ENCODE measurements around the gene MPL.

The MPL gene

DNA sequence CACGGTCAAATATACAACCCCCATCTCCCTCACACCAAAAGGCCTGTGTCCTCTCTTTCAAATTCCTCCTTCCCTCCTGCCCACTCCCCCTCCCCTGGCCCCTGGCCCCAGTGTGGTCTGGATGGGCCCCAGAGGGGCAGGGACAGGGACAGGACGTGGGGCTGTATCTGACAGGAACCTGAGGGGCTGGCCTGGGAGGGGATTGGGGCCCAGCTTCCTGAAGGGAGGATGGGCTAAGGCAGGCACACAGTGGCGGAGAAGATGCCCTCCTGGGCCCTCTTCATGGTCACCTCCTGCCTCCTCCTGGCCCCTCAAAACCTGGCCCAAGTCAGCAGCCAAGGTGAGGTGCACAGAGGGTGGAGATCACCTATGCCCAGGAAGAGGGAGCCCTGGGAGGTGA, at the start of gene MPL:
Gene MPL (plus strand): TSS at position 231 of the 400 bp plus-strand sequence. CDS start 31 bp downstream, at position 262.
- H3K27ac ChIP-seq: no peak within 1 kb of the TSS
- H3K4me3 ChIP-seq: no peak within 1 kb of the TSS

DNA sequence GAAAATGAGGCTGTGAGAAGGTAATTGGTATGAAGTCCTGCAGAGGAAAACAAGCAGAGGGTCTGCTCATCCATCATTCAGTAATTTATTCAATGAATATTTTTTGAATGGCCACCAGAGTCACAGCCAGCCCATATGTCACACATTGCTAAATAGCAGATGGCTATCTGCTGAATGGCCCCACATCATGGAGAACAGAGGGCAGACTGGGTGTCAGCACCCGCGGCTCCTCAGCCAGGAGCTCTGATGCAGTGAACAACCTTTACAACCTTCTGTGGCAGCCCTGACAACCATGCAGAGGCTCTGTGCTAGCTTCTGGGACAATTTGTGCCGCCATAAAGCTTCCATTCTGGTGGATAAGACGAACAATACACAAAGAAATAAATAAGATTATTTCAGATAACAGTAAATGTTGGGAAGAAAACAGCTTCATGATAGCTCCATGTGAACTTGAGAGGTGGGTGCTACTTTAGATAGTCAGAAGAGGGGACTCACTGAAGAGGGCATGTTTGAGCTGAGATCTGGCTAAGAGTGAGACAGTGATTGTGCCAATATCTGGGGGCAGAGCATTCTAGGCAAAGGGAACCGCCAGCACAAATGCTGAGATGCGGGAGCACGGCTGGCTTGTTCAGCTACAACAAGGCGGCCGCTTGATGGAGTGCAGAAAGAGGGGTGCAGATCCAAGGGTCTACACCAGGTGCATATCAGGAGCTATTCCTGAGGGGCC, 49.4 kb upstream of the MPL start:
- H3K4me3 ChIP-seq: no peak overlapping the region
- no peak overlapping the region for H3K27ac ChIP-seq

- no peak overlapping the region for H3K4me3 ChIP-seq
- no peak overlapping the region for H3K27ac ChIP-seq
These were observed 48.6 kb upstream of the MPL start for GRCh38 chr1:43288785-43289706.

GRCh38 chr1:43292216-43292615, 45.4 kb upstream of the MPL start:
- Histone ChIP-seq H3K4me3 (no peak overlapping the region), H3K27ac (no peak overlapping the region)

DNA sequence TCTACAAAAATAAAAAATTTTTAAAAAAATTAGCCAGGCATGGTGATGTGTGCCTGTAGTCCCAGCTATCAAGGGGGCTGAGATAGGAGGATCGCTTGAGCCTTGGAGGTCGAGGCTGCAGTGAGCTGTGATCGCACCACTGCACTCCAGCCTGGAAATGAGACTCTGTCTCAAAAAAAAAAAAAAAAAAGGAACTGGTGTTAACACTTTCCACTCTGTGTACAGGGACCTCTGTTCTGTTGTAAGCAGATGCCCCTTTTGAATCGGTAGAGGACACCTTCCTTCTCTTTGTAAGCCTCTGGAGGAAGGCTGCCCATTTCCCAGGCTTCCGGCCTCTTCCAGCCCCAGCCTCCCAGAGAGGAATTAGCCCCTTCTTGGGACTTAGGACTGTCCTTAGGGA, 44.9 kb upstream of the MPL start:
- H3K27ac ChIP-seq: peak overlapping the region in 4 of 21 experiments; percentile 5 to 46 (median 19)

GRCh38 chr1:43293176-43293575, 44.4 kb upstream of the MPL start:
- H3K4me3 ChIP-seq: no peak overlapping the region
- peak overlapping the region in 6 of 21 experiments; percentile 10 to 83 (median 42) for H3K27ac ChIP-seq

More for the DNA sequence above, 44.9 kb upstream of the MPL start:
- H3K4me3 ChIP-seq: no peak overlapping the region

DNA sequence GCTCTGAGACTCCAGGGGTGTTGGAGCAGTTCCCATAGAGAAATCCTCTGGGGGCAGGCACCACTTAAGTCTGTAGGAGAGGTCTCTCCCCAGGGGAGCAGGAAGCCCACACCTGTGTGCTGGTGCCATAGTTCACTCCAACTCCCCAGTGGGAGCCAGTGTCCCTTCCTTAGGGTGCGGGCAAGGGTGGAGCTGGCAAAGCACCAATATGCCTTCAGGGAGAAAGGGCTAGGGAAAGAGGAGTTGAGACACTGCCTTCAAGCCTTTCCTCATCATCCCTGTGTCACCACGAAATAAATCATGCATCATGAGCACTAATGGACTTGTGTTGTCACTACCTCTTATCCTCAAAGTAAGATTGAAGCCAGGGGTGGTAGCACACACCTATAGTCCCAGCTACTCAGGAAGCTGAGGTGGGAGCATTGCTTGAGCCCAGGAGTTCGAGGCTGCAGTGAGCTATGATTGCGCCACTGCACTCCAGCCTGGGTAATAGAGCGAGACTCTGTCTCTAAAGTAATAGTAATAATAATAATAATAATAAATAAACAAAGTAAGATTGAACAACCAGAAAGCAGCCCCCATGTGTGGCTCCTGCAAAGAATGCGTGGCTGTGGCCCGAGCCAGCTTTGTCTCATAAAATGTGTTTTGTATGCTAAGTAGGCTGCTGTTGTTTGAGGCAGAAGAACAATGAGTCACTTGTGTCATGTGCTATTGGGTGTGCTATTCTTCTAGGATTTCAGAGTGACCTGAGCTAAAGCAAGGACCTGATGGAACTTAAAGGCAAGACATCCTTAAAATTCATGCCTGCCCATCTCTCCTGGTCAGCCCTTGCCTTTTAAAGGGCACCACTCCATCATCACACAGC, 43.5 kb upstream of the MPL start:
- no peak overlapping the region for H3K4me3 ChIP-seq
- H3K27ac ChIP-seq: peak overlapping the region in 16 of 21 experiments; percentile 2 to 83 (median 43)

- Histone ChIP-seq H3K4me3 (no peak overlapping the region), H3K27ac (peak overlapping the region in 17 of 21 experiments; percentile 7 to 83 (median 50))
These were observed 42.9 kb upstream of the MPL start for GRCh38 chr1:43294761-43295160.

DNA sequence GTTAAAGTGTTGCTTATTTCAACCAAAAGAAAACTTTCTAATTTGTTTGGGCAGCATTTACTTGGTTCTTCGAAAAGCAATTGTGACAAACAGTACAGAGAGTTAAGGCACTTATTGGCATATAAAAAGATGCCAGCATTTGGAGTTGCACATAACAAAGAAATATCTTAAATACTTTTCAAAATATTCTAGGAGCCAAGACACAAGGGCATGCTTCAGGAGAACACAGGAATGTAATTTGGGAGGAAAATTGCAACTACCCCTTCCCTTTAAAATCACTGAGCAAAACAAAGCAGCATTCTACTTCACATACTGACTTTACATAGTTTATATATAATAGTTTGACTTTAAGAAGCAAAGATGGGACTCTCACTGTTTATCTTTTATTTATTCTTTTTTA, 41.4 kb upstream of the MPL start:
- H3K27ac ChIP-seq: peak overlapping the region in 8 of 21 experiments; percentile 16 to 83 (median 46)

DNA sequence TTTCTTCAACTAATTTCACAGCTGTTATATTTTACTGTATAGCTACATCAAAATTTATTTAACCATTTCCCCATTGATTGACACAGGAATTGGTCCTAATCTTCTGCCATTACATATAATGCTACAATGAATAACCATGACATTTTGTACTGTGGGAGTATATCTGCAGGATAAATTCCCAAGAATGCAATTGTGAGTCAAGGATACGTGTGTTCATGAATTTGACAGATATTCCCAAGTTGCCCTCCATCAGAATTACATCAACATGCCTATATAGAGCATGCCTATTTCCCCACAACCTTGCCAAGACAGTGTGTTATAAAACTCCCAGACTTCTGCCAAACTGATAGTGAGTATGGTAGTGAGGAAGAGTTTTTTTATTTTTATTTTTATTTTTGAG, 39.6 kb upstream of the MPL start:
- Histone ChIP-seq H3K4me3 (no peak overlapping the region), H3K27ac (no peak overlapping the region)

More for the DNA sequence above, 41.4 kb upstream of the MPL start:
- no peak overlapping the region for H3K4me3 ChIP-seq

DNA sequence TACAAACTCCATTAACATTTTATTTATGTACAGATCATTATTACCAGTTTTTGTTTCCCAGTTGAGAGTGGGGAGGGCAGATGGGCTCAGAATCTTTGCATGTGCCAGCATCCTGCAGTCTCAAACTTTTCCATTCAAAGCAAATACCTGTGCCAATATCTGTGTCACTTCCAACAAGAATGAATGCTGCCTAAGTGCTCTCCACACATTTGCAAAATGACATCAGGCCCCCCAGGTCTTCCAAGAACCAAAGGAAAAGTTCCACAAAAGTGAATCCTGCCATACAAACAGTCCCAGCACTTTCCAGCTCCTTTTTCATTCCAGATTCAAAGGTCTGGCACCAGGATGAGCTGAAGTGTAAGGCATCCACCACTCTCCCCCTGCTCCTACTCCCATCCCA, 38.5 kb upstream of the MPL start:
- peak overlapping the region in 4 of 21 experiments; percentile 49 to 69 (median 58) for H3K27ac ChIP-seq

GRCh38 chr1:43300378-43301094, 37.1 kb upstream of the MPL start, which contains the start of gene TIE1:
Gene TIE1 (plus strand): TSS chr1:43300982. CDS start chr1:43301072, 90 bp downstream.
- peak within 1 kb of the TSS in 5 of 7 experiments; percentile 3 to 27 (median 17) for H3K4me3 ChIP-seq
- peak within 1 kb of the TSS in 10 of 21 experiments; percentile 4 to 69 (median 32) for H3K27ac ChIP-seq

More for the DNA sequence above, 38.5 kb upstream of the MPL start:
- no peak overlapping the region for H3K4me3 ChIP-seq

DNA sequence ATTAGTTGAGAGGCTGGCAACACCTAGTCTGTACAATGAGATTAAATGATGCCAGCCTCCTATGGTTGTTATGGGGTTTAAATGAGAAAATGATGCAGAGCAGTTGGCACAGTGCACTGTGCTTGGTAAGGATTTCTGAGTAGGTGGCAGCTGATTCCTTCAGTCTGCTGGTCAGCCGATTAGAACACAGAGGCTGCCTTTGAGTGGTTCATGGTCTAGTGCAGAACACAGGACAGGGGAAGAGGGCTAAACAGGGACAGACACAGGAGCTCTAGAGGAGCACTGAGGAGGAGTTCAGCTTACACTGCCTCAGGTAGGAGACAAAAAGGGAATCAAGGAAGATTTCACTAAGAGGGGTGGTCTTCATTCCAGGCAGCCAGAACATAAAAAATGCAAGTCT, 35.4 kb upstream of the MPL start:
- peak overlapping the region in 1 of 21 experiments; percentile 69 for H3K27ac ChIP-seq
- H3K4me3 ChIP-seq: peak overlapping the region in 1 of 7 experiments; percentile 27

DNA sequence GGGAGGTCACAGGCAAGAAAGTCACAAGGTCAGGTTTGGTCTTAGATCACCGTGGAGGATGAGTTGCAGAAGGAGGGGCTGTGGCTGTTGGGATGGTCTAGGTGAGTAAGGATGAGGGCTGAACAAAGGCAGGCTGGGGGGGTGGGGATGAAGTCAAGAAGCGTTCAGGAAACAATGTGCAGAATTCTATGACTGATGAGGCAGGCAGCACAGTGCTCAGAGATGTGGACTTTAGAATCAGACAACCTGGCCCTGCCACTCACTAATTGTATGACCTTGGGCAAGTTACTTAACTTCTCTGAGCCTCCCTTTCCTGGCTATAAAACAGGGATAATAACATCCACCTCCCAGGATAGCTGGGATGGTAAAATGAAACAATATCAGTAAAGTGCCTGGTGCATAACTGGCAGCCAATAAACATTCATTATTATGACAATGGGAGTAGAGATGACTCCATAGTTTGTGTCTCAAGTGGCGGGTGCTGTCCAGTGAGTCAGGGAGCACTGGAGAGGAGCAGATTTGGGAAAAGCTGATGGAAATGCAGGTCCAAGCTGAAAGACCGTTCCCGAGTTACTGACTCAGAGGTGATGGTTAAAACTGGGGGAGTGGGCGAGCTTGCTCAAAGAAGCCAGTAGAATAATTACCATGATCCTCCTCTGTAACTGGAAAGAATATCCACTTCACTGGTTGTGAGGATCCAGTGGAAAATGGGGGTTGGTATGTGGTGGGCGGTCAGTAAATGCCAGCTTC, 34.7 kb upstream of the MPL start:
- Histone ChIP-seq H3K4me3 (peak overlapping the region in 1 of 7 experiments; percentile 27), H3K27ac (peak overlapping the region in 1 of 21 experiments; percentile 43)

GRCh38 chr1:43303471-43304313, 33.9 kb upstream of the MPL start:
- peak overlapping the region in 5 of 21 experiments; percentile 1 to 43 (median 7) for H3K27ac ChIP-seq
- no peak overlapping the region for H3K4me3 ChIP-seq

- H3K27ac ChIP-seq: peak overlapping the region in 7 of 21 experiments; percentile 3 to 29 (median 8)
- H3K4me3 ChIP-seq: no peak overlapping the region
These were observed 33.3 kb upstream of the MPL start for GRCh38 chr1:43304314-43304681.

DNA sequence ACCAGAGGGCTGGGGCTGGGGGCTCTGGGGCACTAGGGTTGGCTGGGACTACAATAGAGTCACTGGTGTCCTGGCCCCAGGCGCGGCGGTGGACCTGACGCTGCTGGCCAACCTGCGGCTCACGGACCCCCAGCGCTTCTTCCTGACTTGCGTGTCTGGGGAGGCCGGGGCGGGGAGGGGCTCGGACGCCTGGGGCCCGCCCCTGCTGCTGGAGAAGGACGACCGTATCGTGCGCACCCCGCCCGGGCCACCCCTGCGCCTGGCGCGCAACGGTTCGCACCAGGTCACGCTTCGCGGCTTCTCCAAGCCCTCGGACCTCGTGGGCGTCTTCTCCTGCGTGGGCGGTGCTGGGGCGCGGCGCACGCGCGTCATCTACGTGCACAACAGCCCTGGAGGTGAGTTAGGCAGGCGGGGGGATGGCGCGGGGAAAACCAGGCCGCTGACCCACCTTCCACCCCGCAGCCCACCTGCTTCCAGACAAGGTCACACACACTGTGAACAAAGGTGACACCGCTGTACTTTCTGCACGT, 32.8 kb upstream of the MPL start:
- Histone ChIP-seq H3K27ac (peak overlapping the region in 6 of 21 experiments; percentile 3 to 29 (median 16)), H3K4me3 (no peak overlapping the region)
